Measurements from ENCODE around the gene DEFB118. TPM values are rescaled to one million over a fixed set of nuclear protein-coding genes. Genes with fewer than 3 reads are reported as not detected.

Gene DEFB118
- total RNA-seq, 1 donor from 2014 or later: not detected

GRCh38 chr20:31418307-31418706, 49.9 kb downstream of the DEFB118 start:
- DNase-seq (ENCODE audit: low spot score): no peak
- TF ChIP-seq CTCF (IDR thresholded peaks at IDR 0.05): no peak
- Mint-ChIP-seq H3K27me3 (ENCODE audit: low read depth) (peaks cover 7% of the 10 kb centered on the region), H3K27ac (ENCODE audit: unreplicated experiment) (no peak overlapping the region), H3K4me3 (ENCODE audit: unreplicated experiment) (no peak overlapping the region), H3K9me3 (ENCODE audit: low read depth) (peaks cover 5% of the 10 kb centered on the region), H3K36me3 (ENCODE audit: low read depth) (no peaks in the 10 kb centered on the region), H3K4me1 (ENCODE audit: low read depth) (no peaks in the 10 kb centered on the region)

Other genes with a start within 250 kb of the DEFB118 start
- not detected in 3 replicates for gene DEFB115, start 110.9 kb upstream of the DEFB118 start, total RNA-seq
- gene DEFB116, start 60.0 kb upstream of the DEFB118 start, total RNA-seq: not detected in 3 replicates
- not detected in 3 replicates for gene DEFB119, start 22.0 kb downstream of the DEFB118 start, total RNA-seq
- not detected in 3 replicates for gene DEFB121, start 37.6 kb downstream of the DEFB118 start, total RNA-seq
- not detected in 3 replicates for gene DEFB123, start 72.0 kb downstream of the DEFB118 start, total RNA-seq
- gene DEFB124, start 106.5 kb downstream of the DEFB118 start, total RNA-seq: not detected in 3 replicates
- gene REM1, start 106.7 kb downstream of the DEFB118 start, total RNA-seq: not detected in 3 replicates
- gene HM13, start 145.8 kb downstream of the DEFB118 start, total RNA-seq: 228 to 277 TPM (median 269 TPM) in 3 replicates
- 7.7 to 73.7 TPM (median 9.0 TPM) in 3 replicates for gene ID1, start 236.7 kb downstream of the DEFB118 start, total RNA-seq